ENCODE measurements around the gene GMFB. TPM values are rescaled to one million over a fixed set of nuclear protein-coding genes. Genes with fewer than 3 reads are reported as not detected.

Gene GMFB
- total and polyA plus RNA-seq, 10 of the 15 experiments (the other 5 are each of a cell fraction or from before 2014, with no cell fraction given): 29.3 to 71.0 (median 50.8) TPM

- no peak for TF ChIP-seq BCL3 (IDR thresholded peaks at IDR 0.05; ENCODE audit: borderline replicate concordance, insufficient read depth, low read depth, low read length, poor library complexity, severe bottlenecking)
- TF ChIP-seq TCF12 (IDR thresholded peaks at IDR 0.05; ENCODE audit: low read depth, low read length): no peak
- no peak for TF ChIP-seq ZNF274 (IDR thresholded peaks at IDR 0.05; ENCODE audit: insufficient read depth, insufficient read length)
- TF ChIP-seq RAD21 (IDR thresholded peaks at IDR 0.05; ENCODE audit: insufficient read depth, low read depth, low read length): no peak
- TF ChIP-seq, protein P1, sequence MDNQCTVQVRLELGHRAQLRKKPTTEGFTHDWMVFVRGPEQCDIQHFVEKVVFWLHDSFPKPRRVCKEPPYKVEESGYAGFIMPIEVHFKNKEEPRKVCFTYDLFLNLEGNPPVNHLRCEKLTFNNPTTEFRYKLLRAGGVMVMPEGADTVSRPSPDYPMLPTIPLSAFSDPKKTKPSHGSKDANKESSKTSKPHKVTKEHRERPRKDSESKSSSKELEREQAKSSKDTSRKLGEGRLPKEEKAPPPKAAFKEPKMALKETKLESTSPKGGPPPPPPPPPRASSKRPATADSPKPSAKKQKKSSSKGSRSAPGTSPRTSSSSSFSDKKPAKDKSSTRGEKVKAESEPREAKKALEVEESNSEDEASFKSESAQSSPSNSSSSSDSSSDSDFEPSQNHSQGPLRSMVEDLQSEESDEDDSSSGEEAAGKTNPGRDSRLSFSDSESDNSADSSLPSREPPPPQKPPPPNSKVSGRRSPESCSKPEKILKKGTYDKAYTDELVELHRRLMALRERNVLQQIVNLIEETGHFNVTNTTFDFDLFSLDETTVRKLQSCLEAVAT (IDR thresholded peaks at IDR 0.05): no peak
- no peak for TF ChIP-seq NFIC (IDR thresholded peaks at IDR 0.05; ENCODE audit: low read depth, low read length)
- no peak for TF ChIP-seq CBFB (IDR thresholded peaks at IDR 0.05; ENCODE audit: low read depth)
- TF ChIP-seq ASH2L (IDR thresholded peaks at IDR 0.05; ENCODE audit: borderline replicate concordance, low read depth): no peak
These were observed 41.0 kb upstream of the GMFB start (continued) for GRCh38 chr14:54529811-54530210.

GRCh38 chr14:54528973-54529372, 40.2 kb upstream of the GMFB start:
- Histone ChIP-seq H3K27me3 (replicated peaks in 1 of 2; ENCODE audit: control insufficient read depth in 2 of 2, insufficient read depth in 2 of 2, low read length in 1 of 2) (no peaks in the 10 kb centered on the region), H3K4me2 (ENCODE audit: control insufficient read depth, insufficient read depth) (no peak overlapping the region), H3K27ac (ENCODE audit: control insufficient read depth, insufficient read depth) (no peak overlapping the region), H3K4me3 (no peak overlapping the region), H4K20me1 (ENCODE audit: control insufficient read depth, insufficient read depth) (no peaks in the 10 kb centered on the region), H3K9me3 (replicated peaks; ENCODE audit: control insufficient read depth, insufficient read depth, low read length) (no peaks in the 10 kb centered on the region), H3K79me2 (ENCODE audit: control insufficient read depth, insufficient read depth, low read length) (no peaks in the 10 kb centered on the region), H2AFZ (ENCODE audit: control insufficient read depth, low read depth, low read length) (no peak overlapping the region), H3K4me1 (ENCODE audit: control insufficient read depth, insufficient read depth, low read length) (peaks cover 7% of the 10 kb centered on the region; the same call in 1 of the 2 replicates), H3K9ac (ENCODE audit: control insufficient read depth, insufficient read depth, low read length) (no peak overlapping the region), H3K36me3 (ENCODE audit: control insufficient read depth in 2 of 2, insufficient read depth in 2 of 2, low read length in 1 of 2) (peaks cover 3 to 4% of the 10 kb centered on the region in 2 experiments; a peak in 3 of 4 replicates)
- RAD21 ChIA-PET (ENCODE audit: unreplicated experiment): interaction anchor here (0.9 to 1.1 kb wide), 2 partner anchors 16 to 245 kb away, joined by 3 read pairs; no protein-coding TSS in a partner anchor
- DNase-seq (ENCODE audit: low read depth, low spot score): no peak
- no TSS peak for BruUV-seq (replicated peaks)
- CTCF ChIA-PET: no interaction called here
- no peak for ATAC-seq
- intact Hi-C loops (cut with micrococcal nuclease; ENCODE audit: unreplicated experiment) (no loop called here), in situ Hi-C loops (cut with MboI) (no loop called here)
- WGBS (ENCODE audit: insufficient coverage, insufficient replicate concordance, low lambda C conversion rate, missing lambda C conversion rate): 96% methylated on average over 2 of the region's 2 CpGs
- no peak for FAIRE-seq
- SMC1A ChIA-PET (ENCODE audit: uncharacterized antibody, unreplicated experiment): interaction anchor here (1.0 to 1.4 kb wide), 3 partner anchors 10 to 18 kb away, joined by 3 to 4 read pairs (median 3); no protein-coding TSS in a partner anchor
- POLR2A ChIA-PET: no interaction called here
- TF ChIP-seq NBN (IDR thresholded peaks at IDR 0.05): no peak
